Stimulated activated memory B cell treated with anti-CD40 and anti-IgM and Interleukin-4, amounts not matched to agents 10 μg/mL and 1 μg/mL and 100 μg/mL, for 72 hours (primary cell): ENCODE results near the gene UPP2.

Source experiments
- ATAC-seq: fragments of 150-1000 bp; cut with Tn5 transposase; 2 replicates; pipeline ENCODE4 v1.10.0; 2021
- H3K27ac Mint-ChIP-seq: one replicate; pipeline ENCODE4 v1.8.0; 2022; ENCODE audit warnings: mild to moderate bottlenecking, mixed read lengths
- H3K27me3 Mint-ChIP-seq: one replicate; pipeline ENCODE4 v1.8.0; 2022; ENCODE audit warnings: mixed read lengths
- H3K36me3 Mint-ChIP-seq: one replicate; pipeline ENCODE4 v1.8.0; 2022; ENCODE audit warnings: mixed read lengths
- H3K4me1 Mint-ChIP-seq: one replicate; pipeline ENCODE4 v1.8.0; 2022; ENCODE audit warnings: mixed read lengths
- H3K4me3 Mint-ChIP-seq: one replicate; pipeline ENCODE4 v1.8.0; 2022; ENCODE audit warnings: mild to moderate bottlenecking, moderate library complexity, mixed read lengths
- H3K9me3 Mint-ChIP-seq: one replicate; pipeline ENCODE4 v1.8.0; 2022; ENCODE audit warnings: mixed read lengths

The UPP2 gene

DNA sequence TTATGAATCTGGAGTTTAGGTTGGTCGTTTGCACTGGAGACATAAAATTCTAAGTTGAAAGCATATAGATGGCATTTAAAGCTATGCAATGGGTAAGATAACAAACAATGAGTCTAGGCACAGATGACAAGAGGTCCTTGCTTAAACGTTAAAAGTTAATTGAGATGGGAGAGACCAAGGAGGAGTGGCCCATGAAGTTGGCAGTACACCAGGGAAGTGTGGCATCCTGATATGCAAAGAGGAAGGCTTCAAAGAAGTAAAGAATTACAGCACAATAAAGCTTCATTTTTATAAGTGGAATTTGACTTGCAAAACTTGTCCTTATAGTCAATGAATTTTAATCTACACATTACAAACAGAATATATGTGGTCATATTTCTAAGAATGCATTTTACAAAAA, 23.2 kb downstream of the UPP2 start:
- H3K27me3 Mint-ChIP-seq: no peaks in the 10 kb centered on the region
- no peak for ATAC-seq
- H3K4me3 Mint-ChIP-seq: no peak overlapping the region
- H3K36me3 Mint-ChIP-seq: no peaks in the 10 kb centered on the region
- H3K4me1 Mint-ChIP-seq: no peaks in the 10 kb centered on the region
- no peaks in the 10 kb centered on the region for H3K9me3 Mint-ChIP-seq
- H3K27ac Mint-ChIP-seq: no peak overlapping the region

DNA sequence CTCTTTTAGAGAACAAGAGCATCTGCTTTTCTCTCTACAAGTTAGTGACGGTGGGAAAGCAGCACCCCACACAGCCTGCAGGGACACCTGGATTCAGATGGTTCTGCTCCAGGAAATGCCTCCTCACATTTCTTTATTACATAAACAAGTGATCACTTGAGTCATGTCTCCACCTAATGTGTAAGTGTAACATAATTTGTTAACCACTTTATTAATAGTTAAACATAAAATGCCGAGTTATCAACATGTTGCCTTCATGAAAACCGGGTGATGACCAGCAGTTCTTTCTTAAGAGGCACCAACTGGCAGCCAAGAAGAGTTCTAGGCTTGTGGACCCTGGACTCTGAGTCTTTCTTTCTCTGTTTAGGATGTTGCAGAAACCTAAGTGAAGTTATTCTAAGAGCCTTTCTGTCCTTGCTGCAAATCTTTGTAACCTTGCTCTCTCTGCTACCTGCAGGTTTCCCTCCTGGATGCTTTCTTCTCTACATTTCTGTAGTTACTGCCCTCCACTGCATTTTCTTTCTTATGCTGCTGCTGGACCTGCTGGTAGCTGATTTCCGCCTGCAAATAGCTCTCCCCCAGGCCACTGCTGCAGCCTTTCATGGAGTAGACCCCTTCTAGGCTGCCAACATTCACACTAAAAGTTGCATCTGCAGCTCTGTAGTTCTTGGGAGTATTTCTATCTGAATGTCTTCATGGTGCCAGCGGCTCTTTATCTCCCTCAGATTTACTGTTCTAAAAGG, 24.3 kb downstream of the UPP2 start:
- no peaks in the 10 kb centered on the region for H3K27me3 Mint-ChIP-seq
- no peak overlapping the region for H3K27ac Mint-ChIP-seq
- H3K9me3 Mint-ChIP-seq: no peaks in the 10 kb centered on the region
- no peaks in the 10 kb centered on the region for H3K4me1 Mint-ChIP-seq
- ATAC-seq: no peak
- no peak overlapping the region for H3K4me3 Mint-ChIP-seq
- no peaks in the 10 kb centered on the region for H3K36me3 Mint-ChIP-seq

GRCh38 chr2:158127380-158127804, 25.7 kb downstream of the UPP2 start:
- Mint-ChIP-seq H3K4me1 (no peaks in the 10 kb centered on the region), H3K4me3 (no peak overlapping the region), H3K27me3 (no peaks in the 10 kb centered on the region), H3K36me3 (no peaks in the 10 kb centered on the region), H3K9me3 (no peaks in the 10 kb centered on the region), H3K27ac (no peak overlapping the region)
- ATAC-seq: no peak

DNA sequence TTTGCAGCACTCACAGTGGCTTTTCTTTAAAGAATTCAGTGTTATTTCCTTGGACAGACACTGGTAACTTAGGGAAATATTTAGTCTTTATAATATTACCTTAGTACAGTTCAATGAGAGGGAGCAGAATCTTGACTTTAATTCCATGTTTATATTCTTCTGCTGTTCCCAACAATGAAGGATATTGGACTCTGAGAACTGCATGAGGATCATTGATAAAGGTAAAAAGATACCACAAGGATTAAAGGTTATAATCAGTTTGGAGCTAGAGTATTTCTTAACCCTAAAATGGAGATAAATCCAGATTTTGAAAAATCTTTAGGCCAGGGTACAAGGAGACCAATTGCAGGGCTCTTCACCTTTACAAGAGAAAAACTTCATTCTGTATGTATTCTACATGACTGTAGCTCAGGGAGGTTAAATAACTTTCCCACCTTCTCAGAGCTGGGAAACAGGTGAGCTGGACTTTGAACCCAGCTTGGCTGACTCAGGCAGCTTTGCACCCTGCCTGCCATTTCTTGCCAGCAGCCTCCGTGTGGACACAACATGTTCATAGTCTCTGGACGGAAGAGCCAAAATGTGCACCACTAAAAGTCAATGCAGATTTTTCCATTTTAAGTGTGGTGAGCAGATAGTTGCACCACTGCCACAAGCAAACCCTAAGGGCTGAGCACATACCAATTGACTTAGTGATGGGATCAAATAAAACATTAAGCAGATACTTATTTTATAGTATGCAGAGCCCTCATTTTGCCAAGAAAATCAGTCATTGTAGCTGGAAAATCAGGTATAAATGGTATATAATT, 26.7 kb downstream of the UPP2 start:
- Mint-ChIP-seq H3K4me1 (no peaks in the 10 kb centered on the region), H3K27me3 (no peaks in the 10 kb centered on the region), H3K36me3 (no peaks in the 10 kb centered on the region), H3K9me3 (no peaks in the 10 kb centered on the region), H3K27ac (no peak overlapping the region), H3K4me3 (no peak overlapping the region)
- no peak for ATAC-seq

- no peak overlapping the region for H3K4me3 Mint-ChIP-seq
- no peak for ATAC-seq
- H3K27me3 Mint-ChIP-seq: no peaks in the 10 kb centered on the region
- no peaks in the 10 kb centered on the region for H3K9me3 Mint-ChIP-seq
- no peaks in the 10 kb centered on the region for H3K36me3 Mint-ChIP-seq
- H3K27ac Mint-ChIP-seq: no peak overlapping the region
- H3K4me1 Mint-ChIP-seq: no peaks in the 10 kb centered on the region
These were observed 27.4 kb downstream of the UPP2 start for GRCh38 chr2:158129037-158129436.

DNA sequence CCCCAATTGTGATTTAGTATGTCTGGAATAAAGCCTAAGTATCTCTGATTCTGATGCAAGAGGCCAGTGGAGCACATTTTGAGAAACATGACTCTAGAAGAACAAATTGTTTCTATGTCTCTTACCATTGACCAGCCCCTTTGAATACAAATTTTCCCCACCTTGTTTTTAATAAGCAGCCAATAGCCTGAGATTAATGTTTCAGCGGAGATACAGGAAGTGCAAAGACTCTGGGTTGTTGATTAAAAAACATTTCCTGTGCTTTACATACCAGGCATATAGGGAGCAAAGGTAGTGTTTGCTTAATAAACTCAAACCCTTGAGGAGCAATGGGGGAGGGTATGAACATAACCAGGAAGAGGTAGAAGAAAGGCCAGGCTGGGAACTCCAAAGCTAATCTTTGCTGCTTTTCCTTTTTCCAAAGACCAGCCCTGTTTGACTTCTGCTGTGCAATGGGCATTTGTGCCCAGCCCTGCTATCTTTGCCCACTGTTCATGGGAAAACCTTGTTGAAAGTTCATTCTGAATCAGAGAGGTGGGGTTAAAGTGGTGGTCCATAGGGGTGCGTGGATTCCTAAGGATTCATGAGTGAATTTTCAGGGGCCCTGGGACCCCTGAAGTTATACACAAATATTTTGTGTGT, 29.3 kb downstream of the UPP2 start:
- no peak overlapping the region for H3K27ac Mint-ChIP-seq
- H3K36me3 Mint-ChIP-seq: no peaks in the 10 kb centered on the region
- no peak overlapping the region for H3K4me3 Mint-ChIP-seq
- no peaks in the 10 kb centered on the region for H3K27me3 Mint-ChIP-seq
- H3K9me3 Mint-ChIP-seq: no peaks in the 10 kb centered on the region
- no peaks in the 10 kb centered on the region for H3K4me1 Mint-ChIP-seq
- no peak for ATAC-seq

GRCh38 chr2:158131483-158131912, 29.8 kb downstream of the UPP2 start:
- ATAC-seq: no peak
- Mint-ChIP-seq H3K36me3 (no peaks in the 10 kb centered on the region), H3K4me3 (no peak overlapping the region), H3K27me3 (no peaks in the 10 kb centered on the region), H3K4me1 (no peaks in the 10 kb centered on the region), H3K9me3 (no peaks in the 10 kb centered on the region), H3K27ac (no peak overlapping the region)

DNA sequence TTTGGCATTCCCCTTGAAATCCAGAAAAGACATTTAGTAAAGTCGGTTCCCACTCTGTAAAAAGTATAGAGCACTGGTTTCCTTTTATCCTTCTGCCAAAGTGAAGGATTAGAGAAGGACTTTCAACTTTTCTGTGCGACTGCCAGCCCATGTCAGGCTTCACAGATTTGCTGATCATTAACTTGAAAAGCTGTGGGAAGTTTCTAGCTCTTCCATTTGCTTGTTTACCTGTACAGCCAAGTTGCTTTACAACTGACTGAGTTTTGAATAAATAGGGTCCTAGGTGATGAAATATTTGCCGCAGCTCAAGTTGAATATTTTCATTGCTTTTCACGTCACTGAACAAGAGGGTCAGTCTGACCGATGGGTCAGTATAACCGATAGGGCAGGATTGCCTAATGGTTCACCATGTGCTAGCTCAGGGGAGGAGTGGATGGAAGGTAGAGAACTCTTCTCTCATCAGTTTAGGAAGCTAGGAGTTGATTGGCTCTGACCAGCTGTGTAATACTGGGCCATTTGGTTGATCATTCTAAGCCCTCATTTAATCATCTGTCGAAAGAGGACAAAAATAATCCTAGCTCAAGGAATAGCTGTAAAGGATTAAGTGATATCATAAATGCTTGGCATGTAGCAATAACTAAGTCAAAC, 30.4 kb downstream of the UPP2 start:
- Mint-ChIP-seq H3K9me3 (no peaks in the 10 kb centered on the region), H3K36me3 (no peaks in the 10 kb centered on the region), H3K27me3 (peaks cover under 1% of the 10 kb centered on the region), H3K4me1 (no peaks in the 10 kb centered on the region), H3K27ac (no peak overlapping the region), H3K4me3 (no peak overlapping the region)
- no peak for ATAC-seq

DNA sequence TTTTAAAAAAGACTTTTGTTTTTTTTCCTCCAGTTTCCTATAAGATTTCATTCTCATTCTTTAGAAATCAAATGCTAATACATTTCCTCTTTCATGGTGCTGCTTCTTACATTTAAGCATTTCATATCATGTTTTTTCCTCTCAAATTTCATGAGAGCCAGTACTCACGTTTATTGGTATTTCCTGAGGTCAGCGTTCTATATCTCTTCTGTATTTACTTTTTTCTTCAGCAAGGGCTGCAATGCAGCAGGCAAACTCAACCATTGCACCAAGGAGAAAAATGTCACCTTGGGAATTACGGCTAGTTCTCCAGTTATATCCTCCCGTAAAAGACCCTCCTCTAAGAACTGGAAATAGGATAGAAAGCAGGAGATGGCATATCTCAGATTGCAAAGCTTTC, 32.4 kb downstream of the UPP2 start:
- no peak overlapping the region for H3K27ac Mint-ChIP-seq
- no peaks in the 10 kb centered on the region for H3K4me1 Mint-ChIP-seq
- H3K4me3 Mint-ChIP-seq: no peak overlapping the region
- no peaks in the 10 kb centered on the region for H3K36me3 Mint-ChIP-seq
- ATAC-seq: no peak
- H3K27me3 Mint-ChIP-seq: peaks cover 11% of the 10 kb centered on the region
- H3K9me3 Mint-ChIP-seq: no peaks in the 10 kb centered on the region

GRCh38 chr2:158134655-158135054, 33.0 kb downstream of the UPP2 start:
- Mint-ChIP-seq H3K36me3 (no peaks in the 10 kb centered on the region), H3K27ac (no peak overlapping the region), H3K4me3 (no peak overlapping the region), H3K4me1 (no peaks in the 10 kb centered on the region), H3K27me3 (peaks cover 11% of the 10 kb centered on the region), H3K9me3 (no peaks in the 10 kb centered on the region)
- no peak for ATAC-seq

DNA sequence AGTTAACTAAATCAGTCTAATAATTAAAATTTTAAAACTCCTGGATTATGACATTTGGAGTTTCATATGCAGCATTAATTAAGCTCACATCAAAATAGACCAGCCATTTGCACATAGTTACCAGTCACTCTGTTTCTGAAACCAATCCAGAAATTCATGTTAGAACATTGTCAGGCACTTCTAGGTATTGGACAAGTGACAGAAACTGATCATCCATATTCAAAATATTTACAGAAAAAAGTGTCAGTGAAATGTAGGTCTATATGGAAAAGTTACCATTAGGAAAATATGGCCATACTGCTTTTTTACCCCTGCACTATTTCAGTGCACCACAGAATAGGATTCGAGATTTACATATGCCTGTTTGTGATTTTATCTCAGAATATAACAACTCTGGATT, 33.4 kb downstream of the UPP2 start:
- H3K4me1 Mint-ChIP-seq: no peaks in the 10 kb centered on the region
- peaks cover 11% of the 10 kb centered on the region for H3K27me3 Mint-ChIP-seq
- H3K27ac Mint-ChIP-seq: no peak overlapping the region
- no peak for ATAC-seq
- no peaks in the 10 kb centered on the region for H3K9me3 Mint-ChIP-seq
- H3K36me3 Mint-ChIP-seq: no peaks in the 10 kb centered on the region
- H3K4me3 Mint-ChIP-seq: no peak overlapping the region

DNA sequence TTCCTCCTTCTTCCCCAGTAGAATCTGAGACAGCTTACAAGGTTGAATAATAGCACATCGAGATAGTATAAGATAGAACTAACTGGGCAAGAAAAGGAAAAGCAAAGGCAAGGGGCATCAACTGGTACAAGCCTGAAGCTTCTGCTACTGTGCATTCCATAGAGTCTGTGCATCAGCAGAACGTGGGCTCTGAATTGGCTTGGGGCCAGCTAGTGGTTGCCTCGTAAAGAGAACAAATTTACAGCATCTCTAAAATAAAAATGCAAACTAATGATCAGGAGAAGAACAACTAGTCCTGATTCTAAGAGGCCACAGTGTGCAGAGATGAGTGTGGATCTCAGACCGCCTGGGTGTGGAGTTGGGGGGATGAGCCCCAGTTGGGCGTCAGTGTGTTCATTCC, 36.6 kb downstream of the UPP2 start:
- peaks cover 31% of the 10 kb centered on the region for H3K27me3 Mint-ChIP-seq
- no peaks in the 10 kb centered on the region for H3K9me3 Mint-ChIP-seq
- H3K27ac Mint-ChIP-seq: no peak overlapping the region
- no peak overlapping the region for H3K4me3 Mint-ChIP-seq
- H3K4me1 Mint-ChIP-seq: peaks cover 6% of the 10 kb centered on the region
- H3K36me3 Mint-ChIP-seq: no peaks in the 10 kb centered on the region
- no peak for ATAC-seq

DNA sequence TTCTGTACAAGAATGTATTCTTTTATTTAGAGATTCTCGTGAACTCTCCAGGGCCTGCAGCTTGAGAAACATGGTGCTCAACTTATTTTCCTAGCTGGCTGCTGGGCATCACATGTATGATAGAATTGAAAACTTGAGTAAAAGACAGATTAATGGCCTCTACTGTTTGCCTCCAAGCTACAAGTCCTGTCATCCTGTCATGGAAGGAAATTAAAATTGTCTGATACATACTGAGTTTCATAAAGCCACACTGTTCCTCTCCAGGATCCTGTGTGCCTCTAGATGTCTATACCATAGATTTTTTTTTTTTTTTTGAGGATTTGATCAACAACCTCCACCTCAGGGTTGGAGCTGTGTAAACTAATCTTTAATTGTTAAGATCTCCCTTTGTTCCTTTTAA, 38.5 kb downstream of the UPP2 start:
- H3K9me3 Mint-ChIP-seq: no peaks in the 10 kb centered on the region
- no peaks in the 10 kb centered on the region for H3K36me3 Mint-ChIP-seq
- H3K27ac Mint-ChIP-seq: no peak overlapping the region
- H3K27me3 Mint-ChIP-seq: peaks cover 47% of the 10 kb centered on the region
- peaks cover 6% of the 10 kb centered on the region for H3K4me1 Mint-ChIP-seq
- no peak overlapping the region for H3K4me3 Mint-ChIP-seq
- no peak for ATAC-seq

- peaks cover 5% of the 10 kb centered on the region for H3K9me3 Mint-ChIP-seq
- no peak overlapping the region for H3K4me3 Mint-ChIP-seq
- H3K27me3 Mint-ChIP-seq: peaks cover 58% of the 10 kb centered on the region
- ATAC-seq: no peak
- no peak overlapping the region for H3K27ac Mint-ChIP-seq
- no peaks in the 10 kb centered on the region for H3K36me3 Mint-ChIP-seq
- peaks cover 6% of the 10 kb centered on the region for H3K4me1 Mint-ChIP-seq
These were observed 40.5 kb downstream of the UPP2 start for GRCh38 chr2:158142165-158142564.

GRCh38 chr2:158142568-158143332, 41.1 kb downstream of the UPP2 start:
- H3K36me3 Mint-ChIP-seq: no peaks in the 10 kb centered on the region
- peaks cover 52% of the 10 kb centered on the region for H3K27me3 Mint-ChIP-seq
- H3K9me3 Mint-ChIP-seq: peaks cover 5% of the 10 kb centered on the region
- H3K27ac Mint-ChIP-seq: no peak overlapping the region
- H3K4me3 Mint-ChIP-seq: no peak overlapping the region
- peaks cover 6% of the 10 kb centered on the region for H3K4me1 Mint-ChIP-seq
- no peak for ATAC-seq
